Measurements from ENCODE around the gene UNC45A.

DNA sequence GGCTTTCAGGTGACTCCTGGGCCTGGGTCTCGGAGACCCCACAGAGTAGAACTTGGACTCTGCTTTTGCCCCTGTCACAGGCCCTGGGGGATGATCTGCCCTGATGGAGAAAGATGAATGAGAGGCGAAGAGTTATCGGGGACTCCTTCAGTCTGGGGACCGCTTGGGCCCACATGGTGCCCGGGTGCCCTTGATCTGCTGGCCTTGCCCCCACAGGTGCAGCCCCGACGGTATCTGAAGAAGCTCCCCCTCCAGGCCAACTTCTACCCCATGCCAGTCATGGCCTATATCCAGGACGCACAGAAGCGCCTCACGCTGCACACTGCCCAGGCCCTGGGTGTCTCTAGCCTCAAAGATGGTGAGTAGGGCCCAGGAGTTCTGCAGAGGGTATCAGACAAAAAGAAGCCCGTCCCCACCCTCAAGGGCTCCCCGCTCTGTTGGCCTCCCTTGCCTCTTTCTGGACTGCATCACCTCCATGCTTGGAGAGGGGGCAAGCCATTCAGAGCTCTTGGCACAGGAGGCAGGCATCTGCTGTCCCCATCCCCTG lies 21.6 kb upstream of the UNC45A start:
- TF ChIP-seq CTCF (IDR thresholded peaks at IDR 0.05) (no peak), POLR2A (IDR thresholded peaks at IDR 0.05) (no peak)
